Measurements from ENCODE around the gene DVL2.

Gene DVL2

GRCh38 chr17:7237761-7238419, 3.6 kb upstream of the DVL2 start:
- DNase-seq (ENCODE audit: low spot score) = peak; percentile 90

DNA sequence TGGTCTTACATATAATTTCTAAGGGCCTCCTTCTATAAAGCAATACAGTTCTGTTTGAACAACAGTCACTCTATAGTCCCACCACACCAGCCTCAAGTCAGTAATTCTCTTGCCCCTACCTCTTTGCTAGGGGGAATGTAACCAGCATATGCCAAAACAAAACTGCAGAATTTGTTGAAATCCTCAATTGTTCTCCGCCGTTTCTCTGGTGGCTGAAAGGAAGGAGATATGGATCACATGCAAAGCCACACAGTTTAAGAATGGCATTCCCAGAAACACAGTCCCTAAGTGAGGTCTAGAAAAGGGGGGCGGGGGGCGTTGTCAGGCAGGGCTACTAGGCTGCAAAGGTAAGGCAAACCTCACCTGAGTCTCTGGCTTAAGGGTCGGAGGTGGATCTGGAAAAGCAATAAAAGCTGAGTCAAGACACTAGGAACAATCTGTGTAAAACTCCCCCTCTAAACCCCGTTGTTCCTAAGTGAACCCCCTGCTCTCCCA, 3.0 kb upstream of the DVL2 start:
- DNase-seq (ENCODE audit: low spot score) = no peak

DNA sequence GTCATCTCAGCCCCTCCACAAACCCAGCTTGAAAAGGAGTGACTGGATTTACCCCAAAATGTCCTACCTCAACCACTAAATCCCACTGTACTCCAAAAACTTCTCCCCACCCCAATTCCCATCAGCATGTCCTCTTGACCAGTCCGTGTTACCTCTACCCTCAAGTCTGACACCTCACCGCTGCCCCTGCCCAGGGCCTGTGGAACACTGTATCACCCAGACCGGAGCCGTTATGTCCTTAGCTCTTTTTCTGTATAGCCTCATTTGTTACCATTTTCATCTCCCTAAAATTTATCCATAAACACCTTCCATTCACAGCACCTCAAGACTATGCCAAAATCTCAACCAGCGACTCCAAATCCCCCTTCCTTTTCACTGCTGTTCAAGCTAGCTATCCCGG, 2.5 kb upstream of the DVL2 start:
- DNase-seq (ENCODE audit: low spot score) = no peak

- peak; percentile 71 for DNase-seq (ENCODE audit: low spot score)
These were observed 1.7 kb upstream of the DVL2 start for GRCh38 chr17:7235693-7236665.

- no peak for DNase-seq (ENCODE audit: low spot score)
These were observed 625 bp downstream of the DVL2 start for GRCh38 chr17:7233701-7234082.

GRCh38 chr17:7232114-7232513, 2.2 kb downstream of the DVL2 start:
- DNase-seq (ENCODE audit: low spot score) = no peak

DNA sequence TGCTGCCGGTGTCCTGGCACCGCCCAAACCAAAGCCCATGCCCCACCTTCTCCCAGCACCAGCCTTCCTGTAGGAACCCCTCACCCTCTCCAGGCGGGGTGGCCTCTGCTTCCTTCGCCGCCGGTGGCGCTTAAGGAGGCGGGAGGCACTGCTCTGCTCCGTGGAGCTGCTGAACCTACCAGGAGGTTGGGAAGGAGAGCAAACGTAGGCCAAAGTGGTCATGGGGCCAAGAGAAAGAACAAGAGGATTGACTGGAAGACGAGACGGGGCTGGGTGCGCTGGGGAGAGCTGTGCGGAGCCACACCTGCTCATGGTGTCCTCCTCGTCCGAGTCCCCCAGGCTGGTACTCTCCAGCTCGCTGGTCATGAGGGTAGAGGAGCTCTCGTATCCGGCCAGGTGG, 4.8 kb downstream of the DVL2 start:
- DNase-seq (ENCODE audit: low spot score) = no peak

DNA sequence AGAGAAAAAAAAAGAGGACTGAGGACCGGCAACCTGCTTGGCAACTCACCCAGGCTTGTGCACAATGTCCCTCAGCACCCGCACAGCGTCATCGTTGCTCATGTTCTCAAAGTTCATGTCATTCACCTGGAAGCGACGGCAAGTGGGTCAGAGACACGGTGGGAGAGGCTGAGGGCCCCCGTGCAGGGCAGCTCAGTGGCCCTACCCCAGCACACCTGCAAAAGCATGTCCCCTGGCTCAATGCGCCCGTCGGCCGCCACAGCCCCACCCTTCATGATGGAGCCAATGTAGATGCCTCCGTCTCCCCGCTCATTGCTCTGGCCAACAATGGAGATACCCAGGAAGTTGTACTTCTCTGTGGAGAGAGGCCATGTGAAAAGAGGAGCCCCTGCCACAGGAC, 5.4 kb downstream of the DVL2 start:
- DNase-seq (ENCODE audit: low spot score) = no peak

DNA sequence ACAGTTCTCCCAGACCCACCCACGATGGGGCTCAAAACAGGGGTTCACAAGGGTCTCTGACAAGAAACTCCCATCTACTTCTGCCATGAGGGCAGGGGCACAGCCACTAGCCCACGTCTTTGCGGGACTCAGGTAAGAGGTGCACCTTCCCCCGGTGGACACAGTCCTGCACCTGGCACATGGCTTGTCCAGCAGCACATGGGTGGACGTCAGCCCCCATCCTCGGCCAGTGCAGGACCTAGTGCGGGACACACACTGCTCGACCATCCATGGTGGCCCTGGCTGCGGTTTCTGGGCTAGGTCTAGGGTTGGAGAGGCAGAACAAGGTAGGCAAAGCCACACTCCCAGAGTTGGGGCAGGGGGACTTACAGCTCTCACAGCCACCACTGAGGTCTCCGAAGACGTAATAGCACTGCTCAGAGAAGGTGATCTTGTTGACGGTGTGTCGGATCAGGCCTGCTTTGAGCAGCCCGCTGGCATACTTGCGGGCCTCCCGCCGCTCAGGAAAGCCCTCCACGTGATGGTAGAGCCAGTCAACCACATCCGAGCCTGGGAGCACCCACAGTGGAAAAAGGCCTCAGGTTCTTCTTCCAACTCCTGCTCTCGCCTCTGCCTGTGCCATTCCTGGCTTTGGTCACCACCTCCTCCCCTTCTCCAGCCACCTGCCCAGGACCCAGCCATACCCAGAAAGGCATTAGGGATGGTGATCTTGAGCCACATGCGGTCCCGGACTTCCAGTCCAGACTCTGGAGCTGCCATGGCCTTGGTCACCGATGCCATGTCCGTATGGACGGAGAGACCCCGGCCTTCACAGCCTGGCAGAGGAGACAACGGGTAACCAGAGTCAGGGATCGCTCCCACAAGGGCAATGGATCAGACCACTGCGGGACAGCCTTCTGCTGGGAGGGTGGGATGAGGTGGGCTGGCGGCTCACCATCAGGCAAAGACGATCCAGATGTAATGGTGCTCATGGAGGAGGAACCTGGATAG, 7.3 kb downstream of the DVL2 start:
- no peak for DNase-seq (ENCODE audit: low spot score)

- no peak for DNase-seq (ENCODE audit: low spot score)
These were observed 8.5 kb downstream of the DVL2 start for GRCh38 chr17:7225711-7226331.

DNA sequence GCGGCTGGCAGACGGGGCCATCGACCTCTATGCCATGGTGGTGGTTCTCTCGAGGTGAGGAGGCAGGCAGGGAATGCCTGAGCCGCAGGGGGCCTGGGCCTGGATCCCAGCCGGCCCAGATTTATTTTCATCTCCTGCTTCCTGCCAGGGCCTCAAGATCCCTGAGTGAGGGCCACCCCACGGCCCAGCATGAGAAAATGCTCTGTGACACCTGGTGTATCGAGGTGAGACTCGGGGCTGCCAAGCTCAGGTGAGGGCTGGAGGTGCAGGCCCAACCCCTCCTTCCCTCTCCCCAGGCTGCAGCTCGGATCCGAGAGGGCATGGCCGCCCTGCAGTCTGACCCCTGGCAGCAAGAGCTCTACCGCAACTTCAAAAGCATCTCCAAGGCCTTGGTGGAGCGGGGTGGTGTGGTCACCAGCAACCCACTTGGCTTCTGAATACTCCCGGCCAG, 9.6 kb downstream of the DVL2 start:
- DNase-seq (ENCODE audit: low spot score) = no peak

DNA sequence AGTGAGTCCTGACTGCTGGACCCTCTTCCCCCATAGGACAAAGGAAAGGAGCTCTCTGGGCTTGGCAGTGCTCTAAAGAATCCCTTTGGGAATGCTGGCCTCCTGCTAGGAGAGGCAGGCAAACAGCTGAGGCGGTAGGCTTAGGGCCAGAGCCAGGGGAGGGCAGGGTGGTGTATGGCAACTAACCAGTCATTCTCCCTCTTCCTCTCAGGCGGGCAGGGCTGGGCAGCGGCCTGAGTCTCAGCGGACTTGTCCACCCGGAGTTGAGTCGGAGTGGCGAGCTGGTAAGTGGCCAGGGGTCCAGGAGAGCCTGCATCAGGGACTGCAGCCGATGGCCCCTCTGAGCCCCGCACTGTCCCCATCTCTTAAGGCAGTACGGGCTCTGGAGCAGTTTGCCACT, 10.2 kb downstream of the DVL2 start:
- DNase-seq (ENCODE audit: low spot score) = no peak

- DNase-seq (ENCODE audit: low spot score) = no peak
These were observed 10.9 kb downstream of the DVL2 start for GRCh38 chr17:7223375-7223774.

GRCh38 chr17:7222972-7223292, 11.4 kb downstream of the DVL2 start:
- no peak for DNase-seq (ENCODE audit: low spot score)

- no peak for DNase-seq (ENCODE audit: low spot score)
These were observed 12.0 kb downstream of the DVL2 start for GRCh38 chr17:7222093-7222971.

DNA sequence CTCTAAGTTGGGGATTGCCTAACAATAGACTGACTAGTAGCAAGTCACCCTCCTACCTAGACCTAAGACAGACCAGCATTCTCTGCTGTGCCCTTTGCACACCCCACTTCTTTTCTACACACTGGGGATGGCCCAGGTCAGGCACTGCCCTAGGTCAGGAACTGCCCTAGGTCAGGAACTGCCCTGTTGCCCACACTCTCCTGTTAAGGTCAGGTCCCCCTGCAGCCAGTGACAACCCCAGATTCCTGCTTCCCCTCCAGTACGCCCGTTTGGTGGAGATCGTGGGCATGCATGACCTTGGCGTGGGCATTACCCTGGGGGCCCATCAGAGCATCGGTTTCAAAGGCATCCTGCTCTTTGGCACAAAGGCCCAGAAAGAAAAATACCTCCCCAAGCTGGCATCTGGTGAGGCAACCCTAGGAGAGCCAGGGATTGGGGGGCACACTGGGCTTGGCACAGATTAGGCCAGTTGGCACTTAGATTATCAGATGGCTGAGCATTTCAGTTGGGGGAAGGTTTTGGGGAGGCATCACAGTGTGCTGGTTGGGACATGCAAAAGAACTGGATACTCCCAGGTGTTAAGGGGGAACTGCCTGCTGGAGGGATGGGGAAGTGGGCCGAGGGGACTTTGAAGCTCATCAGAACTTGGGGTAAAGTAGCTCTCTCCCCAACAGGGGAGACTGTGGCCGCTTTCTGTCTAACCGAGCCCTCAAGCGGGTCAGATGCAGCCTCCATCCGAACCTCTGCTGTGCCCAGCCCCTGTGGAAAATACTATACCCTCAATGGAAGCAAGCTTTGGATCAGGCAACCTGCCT, 12.8 kb downstream of the DVL2 start:
- no peak for DNase-seq (ENCODE audit: low spot score)

- DNase-seq (ENCODE audit: low spot score) = peak; percentile 86
These were observed 13.6 kb downstream of the DVL2 start for GRCh38 chr17:7220593-7221277.

DNA sequence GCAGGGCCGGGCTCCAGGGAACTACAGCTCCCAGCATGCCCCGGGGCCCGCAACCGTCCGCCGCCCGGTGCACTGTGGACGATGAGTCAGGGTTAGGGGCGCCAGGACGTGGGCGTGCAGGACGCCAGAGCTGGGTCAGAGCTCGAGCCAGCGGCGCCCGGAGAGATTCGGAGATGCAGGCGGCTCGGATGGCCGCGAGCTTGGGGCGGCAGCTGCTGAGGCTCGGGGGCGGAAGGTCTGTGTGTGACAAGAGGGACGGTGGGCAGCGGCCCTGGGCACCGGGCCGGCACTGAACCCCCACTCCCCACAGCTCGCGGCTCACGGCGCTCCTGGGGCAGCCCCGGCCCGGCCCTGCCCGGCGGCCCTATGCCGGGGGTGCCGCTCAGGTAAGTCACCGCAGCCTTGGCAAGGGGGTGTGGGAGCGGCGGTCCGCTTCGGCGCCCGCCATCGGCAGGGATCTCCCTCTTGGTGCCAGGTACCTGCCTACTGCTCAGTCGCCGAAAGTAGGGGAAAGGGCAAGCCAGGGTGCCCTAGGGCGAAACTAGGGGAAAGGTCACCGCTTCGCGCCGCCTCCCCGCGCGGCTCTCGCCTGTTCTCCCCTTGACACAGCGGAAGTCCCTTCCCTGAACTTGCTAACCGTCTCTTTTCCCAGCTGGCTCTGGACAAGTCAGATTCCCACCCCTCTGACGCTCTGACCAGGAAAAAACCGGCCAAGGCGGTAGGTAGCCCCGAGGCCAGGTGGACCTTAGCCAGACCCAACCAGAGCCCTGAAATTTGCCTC, 14.3 kb downstream of the DVL2 start, which contains the start of the genes ACADVL and DLG4:
Gene ACADVL (plus strand): TSS at position 127 of the 781 bp plus-strand sequence. CDS start 47 bp downstream, at position 174.
Gene DLG4 (minus strand): TSS at position 25 of the 781 bp plus-strand sequence.
- DNase-seq (ENCODE audit: low spot score) = peak; percentile 85

All from hematopoietic multipotent progenitor cell treated with erythropoietin and hydrocortisone succinate and interleukin-3 and kit ligand, for 17 days (in vitro differentiated cells).